Smooth muscle cell (in vitro differentiated cells): ENCODE measurements around the gene MARF1. TPM values are rescaled to one million over a fixed set of nuclear protein-coding genes. Genes with fewer than 3 reads are reported as not detected.
"Not testable (repeated sequence)": the region's sequence is repeated elsewhere in the genome, so short reads cannot be mapped to it uniquely, and the experiment has no call there.

Source experiments
- DNase-seq: peaks from one replicate; lab custom pipeline; 2025; ENCODE audit not compliant: unreplicated experiment; lab: John Stamatoyannopoulos, UW
- H2AFZ ChIP-seq: fragments of 200-600 bp; sonication (generic); 2 replicates; pipeline ENCODE4 v1.6.0; 2016; ENCODE audit warnings: antibody characterized with exemption, low read depth, mild to moderate bottlenecking
- H3F3A ChIP-seq: fragments of 200-600 bp; sonication (generic); 2 replicates; pipeline ENCODE4 v1.6.0; 2017; ENCODE audit warnings: antibody characterized with exemption, low read depth
- H3K27ac ChIP-seq: fragments of 200-600 bp; sonication (generic); 2 replicates; pipeline ENCODE4 v1.5.1; 2016; ENCODE audit warnings: low read depth, mild to moderate bottlenecking
- H3K27me3 ChIP-seq: fragments of 200-600 bp; sonication (generic); 2 replicates; pipeline ENCODE4 v1.6.1; 2016; ENCODE audit warnings: low read depth, mild to moderate bottlenecking
- H3K36me3 ChIP-seq: fragments of 200-600 bp; sonication (generic); 2 replicates; pipeline ENCODE4 v1.5.1; 2016; ENCODE audit warnings: low read depth
- H3K4me1 ChIP-seq: fragments of 200-600 bp; sonication (generic); 2 replicates; pipeline ENCODE4 v1.5.1; 2016; ENCODE audit warnings: low read depth
- H3K4me2 ChIP-seq: fragments of 200-600 bp; sonication (generic); 2 replicates; pipeline ENCODE4 v1.6.0; 2016; ENCODE audit warnings: mild to moderate bottlenecking
- H3K4me3 ChIP-seq: fragments of 200-600 bp; sonication (generic); 2 replicates; pipeline ENCODE4 v1.5.1; 2016; ENCODE audit warnings: mild to moderate bottlenecking
- H3K79me2 ChIP-seq: fragments of 200-600 bp; sonication (generic); 2 replicates; pipeline ENCODE4 v1.6.0; 2016; ENCODE audit warnings: low read depth, mild to moderate bottlenecking
- H3K9ac ChIP-seq: fragments of 200-600 bp; sonication (generic); 2 replicates; pipeline ENCODE4 v1.6.0; 2016; ENCODE audit warnings: low read depth
- H3K9me3 ChIP-seq: fragments of 200-600 bp; sonication (generic); replicated peaks from 2 replicates; pipeline ENCODE4 v1.5.1; 2016; ENCODE audit warnings: low read depth
- H4K20me1 ChIP-seq: fragments of 200-600 bp; sonication (generic); 2 replicates; pipeline ENCODE4 v1.6.0; 2016; ENCODE audit warnings: low read depth
- WGBS: methylation state at CpG from one replicate; pipeline ENCODE4 v1.1.7; 2016; ENCODE audit warnings: low lambda C conversion rate; 5-methylcytosine and 5-hydroxymethylcytosine counted together
- polyA plus RNA-seq: library from polyadenylated mRNA; unstranded; fragments of >200 nt; fragmentation: Nextera tagmentation; extraction: Ambion mirVana; gene quantifications from 2 replicates; pipeline ENCODE4 v1.2.1, GENCODE V29; 2016
- total RNA-seq: library from RNA; depleted of rRNA; stranded (reverse); fragments of >200 nt; gene quantifications from 2 replicates; pipeline ENCODE4 v1.2.3, GENCODE V29; 2014
- TF ChIP-seq, protein P1 (sequence below): fragments of 200-600 bp; sonication (generic); IDR thresholded peaks from 2 replicates; pipeline ENCODE4 v1.5.1; 2017; ENCODE audit warnings: borderline replicate concordance, mild to moderate bottlenecking, antibody characterized with exemption; ENCODE audit not compliant: insufficient read depth, poor library complexity, severe bottlenecking

The MARF1 gene
- total and polyA plus RNA-seq, 2 experiments from 2014 or later: 6.0 to 19.1 TPM

GRCh38 chr16:15548482-15548891 lies 94.5 kb downstream of the MARF1 start:
- H3K4me2 ChIP-seq: no peak overlapping the region
- no peaks in the 10 kb centered on the region for H3K9me3 ChIP-seq
- DNase-seq: no peak
- no peaks in the 10 kb centered on the region for H3K27me3 ChIP-seq
- H3K36me3 ChIP-seq: no peaks in the 10 kb centered on the region
- H3K4me3 ChIP-seq: no peak overlapping the region
- no peak overlapping the region for H3K9ac ChIP-seq
- TF ChIP-seq, protein P1, sequence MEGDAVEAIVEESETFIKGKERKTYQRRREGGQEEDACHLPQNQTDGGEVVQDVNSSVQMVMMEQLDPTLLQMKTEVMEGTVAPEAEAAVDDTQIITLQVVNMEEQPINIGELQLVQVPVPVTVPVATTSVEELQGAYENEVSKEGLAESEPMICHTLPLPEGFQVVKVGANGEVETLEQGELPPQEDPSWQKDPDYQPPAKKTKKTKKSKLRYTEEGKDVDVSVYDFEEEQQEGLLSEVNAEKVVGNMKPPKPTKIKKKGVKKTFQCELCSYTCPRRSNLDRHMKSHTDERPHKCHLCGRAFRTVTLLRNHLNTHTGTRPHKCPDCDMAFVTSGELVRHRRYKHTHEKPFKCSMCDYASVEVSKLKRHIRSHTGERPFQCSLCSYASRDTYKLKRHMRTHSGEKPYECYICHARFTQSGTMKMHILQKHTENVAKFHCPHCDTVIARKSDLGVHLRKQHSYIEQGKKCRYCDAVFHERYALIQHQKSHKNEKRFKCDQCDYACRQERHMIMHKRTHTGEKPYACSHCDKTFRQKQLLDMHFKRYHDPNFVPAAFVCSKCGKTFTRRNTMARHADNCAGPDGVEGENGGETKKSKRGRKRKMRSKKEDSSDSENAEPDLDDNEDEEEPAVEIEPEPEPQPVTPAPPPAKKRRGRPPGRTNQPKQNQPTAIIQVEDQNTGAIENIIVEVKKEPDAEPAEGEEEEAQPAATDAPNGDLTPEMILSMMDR: no peak
- H2AFZ ChIP-seq: no peak overlapping the region
- WGBS: 31% methylated on average over 3 of the region's 3 CpGs
- H3K27ac ChIP-seq: no peak overlapping the region
- H4K20me1 ChIP-seq: no peaks in the 10 kb centered on the region
- H3F3A ChIP-seq: no peaks in the 10 kb centered on the region
- H3K4me1 ChIP-seq: no peaks in the 10 kb centered on the region
- no peaks in the 10 kb centered on the region for H3K79me2 ChIP-seq

DNA sequence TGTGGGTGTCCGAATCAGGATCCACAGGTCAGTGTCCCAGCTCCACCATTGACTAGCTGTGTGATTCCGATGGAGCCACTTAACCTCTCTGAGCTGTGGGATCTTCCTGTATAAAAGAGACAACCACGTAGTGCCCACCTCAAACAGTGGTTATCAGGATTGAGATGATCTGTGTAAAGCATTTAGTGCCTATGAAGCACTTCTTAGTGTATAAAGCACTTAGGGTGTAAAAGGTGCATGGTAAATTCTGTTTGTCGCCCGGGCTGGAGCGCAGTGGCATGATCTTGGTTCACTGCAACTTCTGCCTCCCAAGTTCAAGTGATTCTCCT lies 95.2 kb downstream of the MARF1 start:
- no peaks in the 10 kb centered on the region for H4K20me1 ChIP-seq
- no peaks in the 10 kb centered on the region for H3K4me1 ChIP-seq
- no peak overlapping the region for H3K9ac ChIP-seq
- H3K27ac ChIP-seq: no peak overlapping the region
- no peaks in the 10 kb centered on the region for H3F3A ChIP-seq
- H3K27me3 ChIP-seq: no peaks in the 10 kb centered on the region
- TF ChIP-seq, protein P1: no peak
- no peaks in the 10 kb centered on the region for H3K79me2 ChIP-seq
- H3K4me3 ChIP-seq: no peak overlapping the region
- no peaks in the 10 kb centered on the region for H3K9me3 ChIP-seq
- no peak for DNase-seq
- no peak overlapping the region for H3K4me2 ChIP-seq
- no peak overlapping the region for H2AFZ ChIP-seq
- no peaks in the 10 kb centered on the region for H3K36me3 ChIP-seq
- WGBS: 94% methylated on average over 6 of the region's 6 CpGs

DNA sequence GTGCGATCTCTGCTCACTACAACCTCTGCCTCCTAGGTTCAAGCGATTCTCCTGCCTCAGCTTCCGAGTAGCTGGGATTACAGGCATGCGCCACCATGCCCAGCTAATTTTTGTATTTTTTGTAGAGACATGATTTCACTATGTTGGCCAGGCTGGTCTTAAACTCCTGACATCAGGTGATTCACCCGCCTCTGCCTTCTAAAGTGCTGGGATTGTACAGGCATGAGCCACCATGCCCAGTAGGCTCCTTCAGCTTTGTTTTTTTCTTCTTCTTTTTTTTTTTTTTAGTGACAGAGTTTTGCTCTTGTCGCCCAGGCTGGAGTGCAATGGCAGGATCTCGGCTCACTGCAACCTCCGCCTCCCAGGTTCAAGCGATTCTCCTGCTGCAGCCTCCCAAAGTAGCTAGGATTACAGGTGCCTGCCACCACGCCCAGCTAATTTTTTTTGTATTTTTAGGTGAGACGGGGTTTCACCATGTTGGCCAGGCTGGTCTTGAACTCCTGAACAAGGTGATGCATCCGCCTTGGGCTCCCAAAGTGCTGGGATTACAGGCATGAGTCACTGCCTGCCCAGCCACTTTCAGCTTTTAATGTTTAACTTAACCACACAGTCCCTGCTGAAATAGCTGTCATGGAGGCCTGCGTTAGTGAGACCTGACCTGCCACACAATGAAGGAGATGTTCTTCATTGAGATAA lies 95.7 kb downstream of the MARF1 start:
- not testable (repeated sequence) for H3K79me2 ChIP-seq, H3K4me3 ChIP-seq, H3K4me2 ChIP-seq, H3K4me1 ChIP-seq, H3K27me3 ChIP-seq, H3K9me3 ChIP-seq, H3K36me3 ChIP-seq, H3K27ac ChIP-seq, H3K9ac ChIP-seq, H2AFZ ChIP-seq, H3F3A ChIP-seq, DNase-seq, H4K20me1 ChIP-seq
- 78% methylated on average over 13 of the region's 13 CpGs for WGBS

DNA sequence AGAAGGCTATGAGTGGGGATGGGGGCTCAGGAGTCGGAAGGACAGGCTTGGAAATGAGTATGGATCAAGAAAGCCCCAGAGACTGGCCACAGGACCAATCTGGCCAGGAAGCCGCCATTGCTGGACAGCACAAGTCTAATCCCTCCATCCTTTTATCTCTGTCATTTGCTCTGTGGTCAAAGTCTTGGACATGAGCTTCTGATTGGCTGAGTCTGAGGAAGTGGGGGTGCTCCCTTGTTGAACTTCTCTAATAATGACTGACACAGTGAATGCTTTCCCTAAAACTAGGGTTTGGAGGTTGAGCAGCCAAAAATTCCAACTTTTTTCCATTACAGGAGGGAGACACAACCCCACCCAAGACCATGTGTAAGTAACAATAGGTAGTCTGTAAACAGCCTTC lies 97.4 kb downstream of the MARF1 start:
- Histone ChIP-seq H3K27ac (no peak overlapping the region), H3K36me3 (no peaks in the 10 kb centered on the region), H4K20me1 (no peaks in the 10 kb centered on the region), H2AFZ (no peak overlapping the region), H3K4me1 (no peaks in the 10 kb centered on the region), H3K4me3 (no peak overlapping the region), H3K79me2 (no peaks in the 10 kb centered on the region), H3K27me3 (no peaks in the 10 kb centered on the region), H3K9me3 (no peaks in the 10 kb centered on the region), H3K9ac (no peak overlapping the region), H3F3A (no peaks in the 10 kb centered on the region), H3K4me2 (no peak overlapping the region)
- TF ChIP-seq, protein P1: no peak
- 97% methylated on average over 2 of the region's 2 CpGs for whole genome bisulfite sequencing
- DNase-seq: no peak
